HG02623 (cell line): ENCODE data around the gene MARK2.
"Not testable (repeated sequence)": the region's sequence is repeated elsewhere in the genome, so short reads cannot be mapped to it uniquely, and the experiment has no call there.

Experiments
- ATAC-seq: cut with Tn5 transposase; IDR thresholded peaks from one replicate; pipeline ENCODE4 v1.9.1; 2021; ENCODE audit warnings: moderate library complexity; ENCODE audit not compliant: unreplicated experiment

MARK2 gene

DNA sequence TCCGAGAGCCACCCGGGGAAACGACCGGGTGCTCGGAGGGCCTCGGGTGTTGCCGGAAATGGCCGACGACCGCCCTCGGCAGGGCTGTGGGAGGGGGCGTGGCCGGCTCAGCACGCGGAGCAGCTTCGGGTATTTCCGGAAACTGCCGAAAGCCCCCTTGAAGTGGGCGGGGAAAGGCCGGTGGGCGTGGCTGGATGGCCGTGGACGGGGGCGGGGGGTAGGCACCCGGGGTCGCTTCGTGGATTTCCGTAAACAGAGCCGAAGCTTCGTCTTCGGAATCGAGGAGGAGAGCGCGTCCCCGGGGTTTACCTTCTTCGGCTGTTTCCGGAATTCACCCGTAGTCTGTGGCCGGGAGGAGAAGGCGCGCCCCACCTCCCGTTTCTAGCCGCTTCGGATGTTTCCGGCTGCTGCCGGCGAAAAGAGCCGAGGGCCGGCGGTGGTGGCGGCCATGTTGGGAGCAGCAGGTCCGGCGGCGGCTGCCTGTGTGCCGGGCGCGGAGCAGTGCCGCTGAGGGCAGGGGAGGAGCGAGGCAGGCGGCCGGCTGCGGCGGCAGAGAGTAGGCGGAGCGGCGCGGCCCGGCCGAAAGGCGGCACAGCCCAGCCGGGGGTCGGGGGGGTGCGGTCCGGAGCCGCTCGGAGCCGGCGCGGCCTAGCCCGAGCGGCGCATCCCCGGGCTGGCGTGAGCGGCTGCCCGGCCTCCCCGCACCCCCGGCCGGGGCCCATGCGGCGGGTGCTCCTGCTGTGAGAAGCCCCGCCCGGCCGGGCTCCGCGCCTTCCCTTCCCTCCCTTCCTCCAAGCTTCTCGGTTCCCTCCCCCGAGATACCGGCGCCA lies at the start of gene MARK2:
Gene MARK2, plus strand, starts transcription at position 433 of the 830 bp plus-strand sequence. Its CDS starts 397 bp downstream, at position 830.
- peak; percentile 71 for ATAC-seq

DNA sequence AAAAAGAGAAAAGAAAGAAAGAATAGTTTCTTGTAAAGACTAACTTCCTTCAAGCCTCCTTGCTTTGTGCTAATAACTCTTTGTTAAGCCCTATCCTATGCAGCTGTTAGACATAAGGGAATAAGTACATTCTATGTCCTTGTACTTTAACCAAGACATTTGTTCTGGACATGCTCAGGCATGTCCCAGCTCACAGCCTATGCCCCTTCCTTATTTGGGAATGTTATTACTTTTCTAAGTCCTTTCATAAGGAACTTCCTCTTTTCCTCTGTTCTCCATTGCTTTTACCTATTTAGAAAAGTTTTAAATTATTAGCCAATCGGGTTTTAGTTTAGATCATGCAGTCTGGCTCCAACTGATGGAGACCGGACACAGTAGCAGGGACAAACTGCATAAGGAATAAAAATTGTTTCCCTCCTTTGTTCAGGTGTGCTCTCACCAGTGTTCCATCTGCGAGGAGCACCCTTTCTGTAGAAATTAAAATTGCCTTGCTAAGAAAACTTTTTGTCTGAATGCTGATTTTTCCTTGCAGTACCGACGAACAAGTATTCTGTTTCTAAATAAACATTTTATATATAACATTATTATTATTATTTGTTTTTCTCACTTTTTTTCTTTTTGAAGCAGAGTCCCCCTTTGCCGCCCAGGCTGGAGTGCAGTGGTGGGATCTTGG lies 47.3 kb upstream of the MARK2 start:
- no peak for ATAC-seq

DNA sequence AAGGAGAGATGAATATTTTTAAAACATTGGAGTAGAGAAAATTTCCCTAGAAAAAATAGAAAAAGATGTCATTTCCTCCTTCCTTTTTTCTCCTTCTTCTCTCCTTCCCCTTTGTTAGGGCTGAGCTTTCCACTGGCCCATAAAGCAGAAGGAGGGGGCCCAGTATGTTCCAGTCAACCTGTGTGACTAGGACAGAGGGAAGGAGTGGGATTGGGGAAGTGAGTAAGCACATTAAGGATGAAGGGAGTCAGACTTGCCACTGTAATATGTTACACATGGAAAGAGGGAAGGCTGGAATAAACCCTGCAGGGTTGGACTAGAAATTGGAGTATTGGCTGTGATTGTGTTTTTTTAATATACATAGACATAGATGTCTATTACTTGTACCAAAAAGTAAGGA lies 45.7 kb upstream of the MARK2 start:
- no peak for ATAC-seq

DNA sequence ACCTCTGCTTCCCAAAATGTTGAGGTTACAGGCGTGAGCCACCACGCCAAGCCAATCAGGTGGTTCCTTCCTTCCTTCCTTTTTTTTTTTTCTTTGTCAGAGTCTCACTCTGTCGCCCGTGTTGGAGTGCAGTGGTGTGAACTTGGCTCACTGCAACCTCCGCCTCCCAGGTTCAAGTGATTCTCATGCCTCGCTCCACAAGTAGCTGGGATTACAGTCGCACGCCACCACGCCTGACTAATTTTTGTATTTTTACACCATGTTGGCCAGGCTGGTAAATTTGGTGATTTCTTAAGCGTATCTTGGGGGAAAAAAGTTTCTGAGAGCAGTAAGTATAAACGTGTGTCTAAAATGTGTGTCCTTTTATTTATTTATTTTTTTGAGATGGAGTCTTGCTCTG lies 43.8 kb upstream of the MARK2 start:
- ATAC-seq = no peak

DNA sequence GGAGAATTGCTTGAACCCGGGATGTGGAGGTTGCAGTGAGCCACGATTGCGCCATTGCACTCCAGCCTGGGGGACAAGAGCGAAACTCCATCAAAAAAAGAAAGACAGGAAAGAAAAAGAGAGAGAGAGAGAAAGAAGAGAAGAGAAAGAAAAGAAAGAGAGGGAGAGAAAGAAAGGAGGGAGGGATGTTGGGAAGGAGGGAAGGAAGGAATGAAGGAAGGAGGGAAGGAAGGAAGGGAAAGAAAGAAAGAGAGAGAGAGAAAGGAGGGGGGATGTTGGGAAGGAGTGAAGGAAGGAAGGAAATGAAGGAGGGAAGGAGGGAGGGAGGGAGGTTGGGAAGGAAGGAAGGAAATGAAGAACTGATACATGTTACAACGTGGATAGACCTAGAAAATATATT lies 38.0 kb upstream of the MARK2 start:
- no peak for ATAC-seq

DNA sequence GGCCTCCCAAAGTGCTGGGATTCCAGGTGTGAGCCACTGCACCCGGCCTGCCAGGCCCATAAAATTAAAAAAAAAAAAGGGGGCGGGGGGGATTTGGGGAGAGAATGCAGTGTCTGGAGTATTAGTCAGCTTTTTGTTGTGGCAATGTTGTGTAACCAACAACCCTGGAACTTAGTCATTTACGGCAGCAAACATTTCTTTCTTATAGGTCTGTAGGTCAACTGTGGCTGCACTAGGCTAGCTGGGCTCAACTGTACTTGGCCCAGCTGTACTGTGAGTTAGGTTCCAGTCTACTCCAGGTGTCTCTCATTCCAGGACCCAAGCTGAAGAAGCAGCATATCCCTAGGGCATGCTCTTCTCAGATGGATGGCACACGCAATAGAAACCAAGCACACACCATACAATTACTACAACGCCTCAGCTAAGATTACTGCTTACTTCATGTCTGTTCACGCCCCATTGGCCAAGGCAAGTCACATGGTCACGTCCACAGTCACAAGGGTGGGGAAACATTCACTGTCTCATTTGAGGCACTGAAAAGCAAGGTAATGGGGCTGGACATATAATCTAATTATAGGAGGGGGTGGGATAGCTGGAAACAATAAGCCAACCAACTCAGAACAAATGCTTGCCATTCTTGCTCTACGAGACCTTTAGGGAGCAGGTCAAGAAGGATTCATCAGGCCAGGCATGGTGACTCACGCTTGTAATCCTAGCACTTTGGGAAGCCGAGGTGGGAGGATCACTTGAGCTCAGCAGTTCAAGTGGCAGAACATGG lies 36.1 kb upstream of the MARK2 start:
- ATAC-seq = no peak

DNA sequence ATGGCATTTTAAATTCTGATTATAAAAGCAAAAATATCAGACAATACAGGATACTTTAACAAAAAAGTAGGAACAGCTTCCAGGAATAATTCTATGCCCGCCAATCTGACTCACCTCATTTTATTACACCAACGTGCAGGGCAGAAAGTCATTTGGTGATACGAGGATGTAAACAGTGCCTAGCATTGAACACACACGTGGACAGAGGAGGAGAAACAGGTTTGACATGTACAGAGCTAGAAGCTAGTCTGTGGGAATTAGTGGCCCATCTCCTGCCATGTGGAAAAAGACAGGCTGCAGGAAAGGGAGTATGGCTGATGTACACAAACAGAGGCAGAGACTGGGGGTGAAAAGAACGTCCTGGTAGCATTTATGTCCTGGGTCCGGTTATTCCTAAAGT lies 34.7 kb upstream of the MARK2 start:
- ATAC-seq = no peak

DNA sequence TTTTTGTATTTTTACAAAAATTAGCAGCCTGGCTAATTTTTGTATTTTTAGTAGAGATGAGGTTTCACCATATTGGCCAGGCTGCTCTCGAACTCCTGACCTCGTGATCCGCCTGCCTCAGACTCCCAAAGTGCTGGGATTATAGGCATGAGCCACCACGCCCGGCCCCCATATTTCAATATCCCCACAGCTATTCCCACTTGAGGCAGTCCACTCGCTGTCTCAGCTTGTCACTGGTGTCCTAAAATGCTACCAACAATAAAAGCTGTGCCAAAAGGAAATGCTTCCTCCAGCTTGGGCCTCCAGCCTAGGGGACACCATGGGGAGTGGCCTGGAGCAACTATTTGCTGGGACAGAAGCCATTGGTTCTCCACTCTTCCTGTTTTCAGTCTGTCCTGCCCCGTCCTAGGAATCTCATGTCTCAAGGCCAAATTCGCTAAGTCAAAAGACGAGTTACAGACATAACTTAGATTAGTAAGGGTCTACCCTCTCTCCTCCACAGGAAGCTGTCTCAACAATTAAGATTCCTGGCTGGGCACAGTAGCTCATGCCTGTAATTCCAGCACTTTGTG lies 33.0 kb upstream of the MARK2 start:
- ATAC-seq = no peak

DNA sequence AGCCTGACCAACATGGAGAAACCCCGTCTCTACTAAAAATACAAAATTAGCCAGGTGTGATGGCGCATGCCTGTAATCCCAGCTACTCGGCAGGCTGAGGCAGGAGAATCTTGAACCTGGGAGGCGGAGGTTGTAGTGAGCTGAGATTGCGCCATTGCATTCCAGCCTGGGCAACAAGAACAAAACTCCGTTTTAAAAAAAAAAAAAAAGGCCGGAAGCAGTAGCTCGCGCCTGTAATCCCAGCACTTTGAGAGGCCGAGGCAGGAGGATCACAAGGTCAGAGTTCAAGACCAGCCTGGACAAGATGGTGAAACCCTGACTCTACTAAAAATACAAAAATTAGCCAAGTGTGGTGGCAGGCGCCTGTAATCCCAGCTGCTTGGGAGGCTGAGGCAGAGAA lies 28.5 kb upstream of the MARK2 start:
- not testable (repeated sequence) for ATAC-seq

DNA sequence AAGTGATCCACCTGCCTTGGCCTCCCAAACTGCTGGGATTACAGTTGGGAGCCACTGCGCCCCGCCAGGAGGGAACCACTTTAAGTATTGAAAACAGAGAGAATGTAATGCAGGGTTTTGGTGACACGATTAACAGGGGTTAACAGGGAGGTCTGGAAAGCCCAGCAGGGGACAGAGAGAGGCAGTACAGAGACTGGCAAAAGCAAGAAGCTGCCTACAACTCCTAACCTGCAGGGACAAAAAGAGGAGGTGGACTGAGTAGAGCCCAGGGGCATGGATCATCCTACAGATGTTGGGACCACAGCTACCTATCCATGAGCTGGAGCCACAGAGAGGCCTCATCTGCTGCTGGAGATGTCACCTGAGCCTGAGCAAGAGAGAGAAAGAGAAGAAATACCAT lies 27.4 kb upstream of the MARK2 start:
- no peak for ATAC-seq

DNA sequence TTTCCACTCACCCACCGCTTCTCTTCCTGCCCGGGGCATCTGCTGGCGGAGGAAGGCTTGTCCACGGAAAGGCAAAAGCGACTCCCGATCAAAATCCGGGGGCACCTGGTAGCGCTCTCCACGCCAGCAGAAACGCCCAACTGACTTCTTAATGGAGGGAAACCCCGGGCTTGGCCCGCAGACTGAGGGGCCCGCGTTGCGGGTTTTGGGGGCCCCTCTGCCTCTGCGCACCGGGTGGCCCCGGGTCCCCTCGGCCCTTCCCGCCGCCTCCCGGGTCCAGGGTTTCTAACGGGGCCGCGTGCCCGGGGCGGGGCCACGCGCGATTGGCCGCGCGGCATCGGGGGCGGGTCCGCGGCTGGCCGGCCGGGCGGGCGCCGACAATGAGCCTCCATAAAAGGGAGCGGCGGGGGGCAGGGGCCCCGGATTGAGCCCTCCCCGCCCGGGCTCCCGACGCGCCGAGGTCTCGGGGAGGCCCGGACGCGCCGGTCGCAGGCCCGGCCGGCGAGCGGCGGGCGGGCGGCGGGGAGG lies 25.8 kb upstream of the MARK2 start, which contains the start of gene SPINDOC:
Gene SPINDOC, plus strand, starts transcription at position 422 of the 528 bp plus-strand sequence. CDS start 231 bp downstream, outside the sequence.
- ATAC-seq = peak; percentile 80

DNA sequence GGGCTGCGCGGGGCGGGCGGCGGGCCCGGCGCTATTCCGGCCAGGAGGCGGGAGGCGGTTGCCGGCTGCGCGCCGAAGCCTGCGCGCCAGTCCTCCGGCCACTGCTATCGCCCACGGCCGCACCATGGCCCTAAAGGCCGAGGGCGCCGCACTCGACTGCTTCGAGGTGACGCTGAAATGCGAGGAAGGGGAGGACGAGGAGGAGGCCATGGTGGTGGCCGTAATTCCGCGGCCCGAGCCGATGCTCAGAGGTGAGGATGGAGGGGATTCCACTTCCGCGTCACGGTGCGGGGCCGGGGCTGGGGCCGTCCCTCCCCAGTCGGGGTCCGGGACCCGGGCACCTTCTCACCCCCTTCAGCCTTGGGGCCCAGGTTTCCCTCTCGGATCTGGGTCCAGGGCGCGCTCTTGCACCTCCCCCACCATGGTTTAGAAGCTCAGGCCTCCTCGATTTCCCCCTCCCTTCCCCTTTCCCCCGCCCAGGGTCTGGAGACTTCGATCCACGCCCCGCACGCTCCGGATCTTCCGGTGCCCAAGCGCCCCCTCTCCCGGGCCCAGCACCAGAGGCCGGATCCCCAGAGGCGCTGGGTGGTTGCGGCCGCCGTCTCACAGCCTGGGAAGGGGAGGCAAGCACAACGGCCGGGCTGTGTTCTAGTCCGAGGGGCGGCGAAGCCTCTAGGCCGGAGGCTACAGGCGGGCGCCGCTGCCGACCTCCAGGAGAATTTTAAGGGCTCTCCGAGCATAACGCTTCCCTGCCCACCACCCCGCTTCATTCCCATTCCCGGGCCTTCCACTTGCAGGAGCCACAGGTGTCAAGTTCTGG lies 25.1 kb upstream of the MARK2 start:
- ATAC-seq = peak; percentile 22

DNA sequence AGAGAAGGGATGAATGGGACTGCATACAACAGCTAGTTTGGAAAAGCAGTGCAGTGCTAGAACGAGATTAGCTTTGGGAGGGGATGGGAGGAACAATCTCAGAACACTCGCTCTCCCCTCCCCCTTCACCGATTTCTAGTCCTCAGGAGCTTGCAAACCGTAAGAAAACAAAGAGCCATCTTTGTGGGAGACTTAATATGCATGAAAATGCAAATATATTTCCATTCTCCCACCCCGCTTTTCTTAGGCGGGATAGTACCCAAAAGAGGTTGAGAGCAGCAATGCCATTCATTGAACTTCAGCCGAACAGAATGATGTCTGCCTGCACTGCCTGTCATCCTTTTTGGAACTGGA lies 24.6 kb upstream of the MARK2 start:
- no peak for ATAC-seq

DNA sequence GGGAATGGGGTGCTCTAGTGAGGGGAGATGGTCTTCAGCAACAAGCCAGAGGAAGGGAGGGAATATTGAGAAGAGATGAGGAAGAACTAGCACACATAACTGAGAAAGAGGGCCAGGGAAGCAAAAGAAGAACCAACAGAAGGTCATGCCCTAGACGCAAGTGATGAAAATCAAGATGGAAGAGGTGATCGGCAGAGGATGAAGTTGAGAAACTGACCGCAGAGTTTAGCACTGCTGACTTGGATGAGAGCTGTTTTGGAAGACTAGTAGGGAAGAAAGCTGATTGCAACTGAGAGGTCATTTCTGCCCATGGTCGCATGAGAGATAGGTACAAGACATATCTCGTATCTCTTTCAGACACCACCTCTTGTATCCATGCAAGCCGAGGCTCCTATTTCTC lies 22.7 kb upstream of the MARK2 start:
- no peak for ATAC-seq

DNA sequence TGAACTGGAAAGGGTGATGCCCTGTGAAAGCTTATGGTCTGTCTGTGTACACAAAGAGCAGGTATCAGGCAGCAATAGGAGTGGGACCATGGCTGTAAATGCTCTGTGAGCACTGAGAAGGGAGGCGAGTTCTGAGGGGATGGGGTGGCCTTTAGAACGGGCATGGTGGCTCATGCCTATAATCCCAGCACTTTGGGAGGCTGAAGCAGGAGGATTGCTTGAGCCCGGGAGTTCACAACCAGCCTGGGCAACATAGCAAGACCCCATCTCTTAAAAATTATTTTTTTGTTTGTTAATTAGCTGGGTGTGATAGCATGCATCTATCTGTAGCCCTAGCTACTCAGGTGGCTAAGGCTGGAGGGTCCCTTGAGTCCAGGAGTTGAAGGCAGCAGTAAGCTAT lies 22.2 kb upstream of the MARK2 start:
- no peak for ATAC-seq

DNA sequence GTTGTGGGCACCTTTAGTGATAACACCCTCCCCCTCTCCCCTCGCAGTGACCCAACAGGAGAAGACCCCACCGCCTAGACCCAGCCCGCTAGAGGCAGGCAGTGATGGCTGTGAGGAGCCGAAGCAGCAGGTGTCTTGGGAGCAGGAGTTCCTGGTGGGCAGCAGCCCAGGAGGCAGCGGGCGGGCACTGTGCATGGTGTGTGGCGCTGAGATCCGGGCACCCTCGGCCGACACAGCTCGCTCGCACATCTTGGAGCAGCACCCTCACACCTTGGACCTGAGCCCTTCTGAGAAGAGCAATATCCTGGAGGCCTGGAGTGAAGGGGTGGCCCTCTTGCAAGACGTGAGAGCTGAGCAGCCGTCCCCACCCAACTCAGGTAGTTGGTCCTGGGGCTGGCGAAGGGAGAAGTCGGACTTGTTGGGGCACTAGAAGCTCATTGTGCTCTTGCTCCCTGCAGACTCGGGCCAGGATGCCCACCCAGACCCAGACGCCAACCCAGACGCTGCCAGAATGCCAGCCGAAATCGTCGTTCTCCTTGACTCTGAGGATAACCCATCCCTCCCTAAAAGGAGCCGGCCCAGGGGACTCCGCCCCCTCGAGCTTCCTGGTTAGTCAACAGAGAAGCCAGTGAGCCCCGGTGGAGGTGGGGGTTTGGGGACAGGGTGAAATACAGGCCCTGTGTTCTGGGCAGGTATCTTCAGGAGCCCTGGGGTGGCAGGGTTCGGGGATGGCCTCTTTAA lies 21.0 kb upstream of the MARK2 start:
- no peak for ATAC-seq

DNA sequence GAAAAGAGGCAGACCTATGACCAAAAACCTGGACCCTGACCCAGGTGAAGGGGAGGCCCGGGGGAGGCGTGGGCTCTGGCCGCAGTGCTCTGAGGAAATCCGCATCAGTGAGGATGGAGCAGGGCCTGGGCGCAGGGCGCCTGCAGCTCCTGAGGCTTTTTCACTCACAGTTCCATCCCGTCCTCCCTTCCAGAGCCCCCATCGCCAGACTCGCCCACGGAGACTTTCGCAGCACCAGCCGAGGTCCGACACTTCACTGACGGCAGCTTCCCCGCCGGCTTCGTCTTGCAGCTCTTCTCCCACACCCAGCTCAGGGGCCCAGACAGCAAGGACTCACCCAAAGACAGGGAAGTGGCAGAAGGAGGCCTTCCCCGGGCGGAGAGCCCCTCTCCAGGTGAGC lies 20.3 kb upstream of the MARK2 start:
- no peak for ATAC-seq

DNA sequence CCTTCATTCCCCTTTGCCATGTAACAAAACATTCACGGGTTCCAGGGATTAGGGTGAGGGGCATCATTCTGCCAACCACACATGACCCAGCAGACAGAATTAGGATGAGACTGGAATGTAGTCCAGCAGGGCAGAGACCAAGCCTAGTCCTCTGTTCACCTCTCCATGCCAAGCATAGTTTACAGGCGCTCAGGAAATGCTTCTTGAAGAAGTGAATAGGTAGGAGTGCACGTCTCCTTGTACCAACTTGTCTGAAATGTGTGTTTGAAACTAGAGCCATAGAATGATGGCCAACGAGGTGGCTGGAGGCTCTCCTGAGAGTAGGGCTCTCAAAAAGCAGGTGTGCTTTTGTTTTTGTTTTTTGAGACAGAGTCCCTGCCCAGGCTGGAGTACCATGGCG lies 17.5 kb upstream of the MARK2 start:
- no peak for ATAC-seq

DNA sequence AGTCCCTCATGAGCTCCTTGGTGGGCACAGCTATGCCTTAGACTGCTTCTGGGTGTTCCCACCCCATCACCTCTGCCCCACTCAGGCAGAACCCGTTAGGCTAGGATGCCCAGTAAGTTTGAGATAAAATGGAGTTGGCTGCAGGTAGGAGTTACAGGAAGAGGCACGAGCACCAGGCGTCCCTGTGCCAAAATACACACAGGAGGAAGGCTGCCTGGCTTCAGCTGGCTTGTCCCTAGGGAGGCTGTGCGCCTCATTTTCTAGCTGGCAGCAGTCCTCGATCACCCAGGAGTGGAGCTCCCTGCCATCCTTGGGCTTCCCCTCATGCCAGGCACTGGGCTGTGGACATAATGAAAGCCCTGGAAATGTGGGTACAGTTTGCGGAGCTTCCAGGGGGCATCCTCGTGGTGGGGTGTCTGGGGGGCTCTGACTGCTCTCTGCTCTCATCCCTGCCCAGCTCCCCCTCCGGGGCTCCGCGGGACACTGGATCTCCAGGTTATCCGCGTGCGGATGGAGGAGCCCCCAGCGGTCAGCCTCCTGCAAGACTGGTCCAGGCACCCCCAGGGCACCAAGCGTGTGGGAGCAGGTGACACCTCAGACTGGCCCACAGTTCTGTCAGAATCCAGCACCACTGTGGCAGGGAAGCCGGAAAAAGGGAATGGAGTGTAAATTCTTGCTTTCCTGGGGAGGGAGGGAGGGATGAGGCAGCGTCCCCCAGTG lies 12.3 kb upstream of the MARK2 start:
- ATAC-seq = no peak
